Vagina (tissue), 2 donors: Measurements from ENCODE around the gene RCAN1.

Experiments
- CTCF ChIP-seq, 3 experiments: fragments of 450-650 bp in 2 of 3; fragments of 200-600 bp in 1 of 3; sonication (generic) in 1 of 3; IDR thresholded peaks; one replicate each; pipeline ENCODE4 v1.5.1; 2017 to 2019; ENCODE audit warnings: antibody characterized with exemption in 3 of 3, mild to moderate bottlenecking in 2 of 3, moderate library complexity in 2 of 3
- POLR2A ChIP-seq, 2 donors: fragments of 450-650 bp; IDR thresholded peaks; one replicate each; pipeline ENCODE4 v1.6.1; 2017; ENCODE audit warnings: antibody characterized with exemption in 2 of 2, mild to moderate bottlenecking in 2 of 2, moderate library complexity in 2 of 2

GRCh38 chr21:34639250-34639649 lies 24.3 kb upstream of the RCAN1 start:
- TF ChIP-seq CTCF (IDR thresholded peaks at IDR 0.05): no peak
- no peak for TF ChIP-seq POLR2A (IDR thresholded peaks at IDR 0.05)
